ENCODE results near the gene STRA8. TPM values are rescaled to one million over a fixed set of nuclear protein-coding genes. Genes with fewer than 3 reads are reported as not detected.

Gene STRA8
- total RNA-seq, 4 donors from 2014 or later: not detected

DNA sequence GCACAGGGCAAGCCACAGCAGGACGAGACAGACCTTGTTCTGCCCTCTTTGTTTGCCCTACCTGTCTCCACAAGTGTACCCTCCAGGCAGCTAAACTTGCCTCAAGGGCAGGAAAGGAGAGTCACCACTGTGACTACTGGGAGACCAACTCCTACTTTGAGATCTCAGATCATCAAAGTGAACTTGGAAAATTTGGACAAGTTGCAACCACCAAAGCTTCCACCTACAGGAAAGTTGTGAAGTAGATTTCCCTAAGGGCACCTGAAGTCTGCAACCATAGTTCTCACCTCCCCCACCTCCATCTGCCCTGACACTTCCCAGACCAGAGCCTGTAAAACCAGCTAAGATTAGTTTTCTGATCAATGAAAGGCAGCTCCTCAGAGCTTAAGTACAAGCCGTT is 19.8 kb upstream of the STRA8 start:
- Histone ChIP-seq H3K27me3 (no peaks in the 10 kb centered on the region), H3K9me3 (no peaks in the 10 kb centered on the region), H3K27ac (replicated peaks in 1 of 4) (no peak overlapping the region), H3K4me3 (no peak overlapping the region), H3K4me1 (peaks cover 8 to 25% (median 19%) of the 10 kb centered on the region in 4 donors), H3K36me3 (no peaks in the 10 kb centered on the region)
- DNase-seq (ENCODE audit: extremely low spot score): no peak
- no peak for TF ChIP-seq POLR2AphosphoS5 (IDR thresholded peaks at IDR 0.05)
- TF ChIP-seq, protein P1, sequence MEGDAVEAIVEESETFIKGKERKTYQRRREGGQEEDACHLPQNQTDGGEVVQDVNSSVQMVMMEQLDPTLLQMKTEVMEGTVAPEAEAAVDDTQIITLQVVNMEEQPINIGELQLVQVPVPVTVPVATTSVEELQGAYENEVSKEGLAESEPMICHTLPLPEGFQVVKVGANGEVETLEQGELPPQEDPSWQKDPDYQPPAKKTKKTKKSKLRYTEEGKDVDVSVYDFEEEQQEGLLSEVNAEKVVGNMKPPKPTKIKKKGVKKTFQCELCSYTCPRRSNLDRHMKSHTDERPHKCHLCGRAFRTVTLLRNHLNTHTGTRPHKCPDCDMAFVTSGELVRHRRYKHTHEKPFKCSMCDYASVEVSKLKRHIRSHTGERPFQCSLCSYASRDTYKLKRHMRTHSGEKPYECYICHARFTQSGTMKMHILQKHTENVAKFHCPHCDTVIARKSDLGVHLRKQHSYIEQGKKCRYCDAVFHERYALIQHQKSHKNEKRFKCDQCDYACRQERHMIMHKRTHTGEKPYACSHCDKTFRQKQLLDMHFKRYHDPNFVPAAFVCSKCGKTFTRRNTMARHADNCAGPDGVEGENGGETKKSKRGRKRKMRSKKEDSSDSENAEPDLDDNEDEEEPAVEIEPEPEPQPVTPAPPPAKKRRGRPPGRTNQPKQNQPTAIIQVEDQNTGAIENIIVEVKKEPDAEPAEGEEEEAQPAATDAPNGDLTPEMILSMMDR (IDR thresholded peaks at IDR 0.05): no peak
- WGBS: 94% methylated on average over 2 of the region's 2 CpGs
- intact Hi-C loops (cut with DNase I): no loop called here

DNA sequence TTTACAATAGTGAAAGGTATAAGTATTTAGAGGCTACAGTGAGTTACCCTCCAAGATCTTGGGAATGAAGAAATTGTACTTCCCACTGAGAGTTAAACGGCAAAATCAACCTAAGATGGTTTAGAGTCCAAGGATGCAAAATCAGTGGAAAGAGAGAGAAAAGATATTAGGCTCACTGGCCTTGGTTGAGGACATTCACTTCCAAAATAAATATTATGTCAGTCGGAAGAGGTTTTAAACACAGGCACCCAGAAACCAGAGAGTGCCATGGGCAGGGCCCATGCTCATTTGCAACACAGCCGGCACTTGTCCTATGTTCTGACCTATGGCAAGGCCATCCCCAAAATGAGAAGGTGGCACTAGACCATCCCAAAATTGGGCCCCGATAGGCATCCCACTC is 18.5 kb upstream of the STRA8 start:
- no peaks in the 10 kb centered on the region for H3K36me3 ChIP-seq
- no peaks in the 10 kb centered on the region for H3K27me3 ChIP-seq
- H3K4me3 ChIP-seq: no peak overlapping the region
- H3K4me1 ChIP-seq: peaks cover 4 to 11% (median 7%) of the 10 kb centered on the region in 4 donors
- TF ChIP-seq POLR2AphosphoS5 (IDR thresholded peaks at IDR 0.05): no peak
- TF ChIP-seq, protein P1 (IDR thresholded peaks at IDR 0.05): no peak
- no peak for TF ChIP-seq EP300 (IDR thresholded peaks at IDR 0.05)
- no peak for TF ChIP-seq POLR2A (IDR thresholded peaks at IDR 0.05; ENCODE audit: low read depth)
- 91% methylated on average over 4 of the region's 4 CpGs for WGBS
- H3K9me3 ChIP-seq: no peaks in the 10 kb centered on the region
- no peak for DNase-seq (ENCODE audit: extremely low spot score)
- intact Hi-C loops (cut with DNase I): no loop called here
- no peak overlapping the region for H3K27ac ChIP-seq (replicated peaks in 1 of 4)

DNA sequence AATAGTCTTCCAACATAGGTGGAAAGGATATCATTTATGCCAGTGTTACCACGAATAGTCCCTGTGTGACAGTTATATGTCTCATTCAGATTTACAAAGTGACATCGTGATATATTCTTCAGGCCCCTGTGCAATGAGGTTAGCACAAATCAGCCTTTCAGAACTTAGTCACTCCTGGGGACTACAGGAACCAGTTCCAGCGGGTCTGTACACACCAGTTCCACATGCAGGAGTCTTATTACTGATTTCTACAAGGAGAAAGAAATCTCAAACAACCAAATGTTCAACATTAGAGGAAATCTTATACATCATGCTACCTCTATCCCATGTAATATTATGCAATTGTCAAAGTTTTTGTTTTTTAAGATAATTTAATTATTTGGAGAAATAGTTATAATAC is 17.9 kb upstream of the STRA8 start:
- Histone ChIP-seq H3K4me3 (no peak overlapping the region), H3K27me3 (no peaks in the 10 kb centered on the region), H3K36me3 (no peaks in the 10 kb centered on the region), H3K9me3 (no peaks in the 10 kb centered on the region), H3K4me1 (peaks cover 0 to 6% (median 2%) of the 10 kb centered on the region in 4 donors), H3K27ac (replicated peaks in 1 of 4) (no peak overlapping the region)
- TF ChIP-seq EP300 (IDR thresholded peaks at IDR 0.05) (no peak), POLR2A (IDR thresholded peaks at IDR 0.05; ENCODE audit: low read depth) (no peak), POLR2AphosphoS5 (IDR thresholded peaks at IDR 0.05) (no peak)
- TF ChIP-seq, protein P1 (IDR thresholded peaks at IDR 0.05): no peak
- 77% methylated on average over 3 of the region's 3 CpGs for WGBS
- intact Hi-C loops (cut with DNase I): no loop called here
- no peak for DNase-seq (ENCODE audit: extremely low spot score)

DNA sequence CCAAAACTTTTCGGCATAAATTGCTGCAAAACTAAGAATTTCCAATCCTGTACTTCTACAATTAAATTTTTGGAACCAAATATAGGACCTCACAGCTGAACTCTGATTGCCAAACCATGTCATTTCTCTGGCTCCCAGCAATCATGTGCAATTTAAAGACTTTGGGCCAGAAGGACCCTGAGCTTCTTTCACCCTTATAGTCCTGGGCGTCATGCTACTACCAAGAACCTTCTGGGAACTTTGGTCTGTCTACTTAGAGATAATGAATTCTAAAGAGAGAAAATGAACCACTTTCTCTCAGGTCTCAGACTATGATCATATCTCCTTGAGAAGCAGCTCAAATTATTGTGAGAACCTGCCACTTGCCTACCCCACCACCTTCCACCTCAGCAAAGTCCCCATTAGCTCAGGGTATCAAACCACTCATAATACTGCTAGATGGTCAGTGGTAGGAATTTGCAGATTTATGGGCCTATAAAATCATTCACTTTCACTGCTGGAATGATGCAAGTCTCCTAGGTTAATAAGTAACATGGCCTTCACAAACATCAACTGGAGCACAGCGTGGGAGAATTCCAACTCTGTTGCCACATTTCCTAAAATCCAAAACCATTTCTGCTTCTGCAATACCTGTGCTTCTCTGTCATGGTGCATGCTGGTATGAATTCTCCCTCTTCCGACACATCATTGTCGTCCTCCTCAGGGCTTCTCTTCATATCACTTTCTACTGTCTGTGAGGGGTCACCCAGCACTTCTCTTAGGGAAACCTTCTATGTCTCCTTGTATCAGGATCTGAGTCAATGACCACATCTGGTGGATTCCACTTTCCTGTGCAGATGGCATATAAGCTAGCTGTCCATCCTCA is 15.8 kb upstream of the STRA8 start:
- no peaks in the 10 kb centered on the region for H3K27me3 ChIP-seq
- no peak overlapping the region for H3K4me3 ChIP-seq
- no peaks in the 10 kb centered on the region for H3K9me3 ChIP-seq
- no peaks in the 10 kb centered on the region for H3K36me3 ChIP-seq
- no peak for DNase-seq (ENCODE audit: extremely low spot score)
- no peak for TF ChIP-seq EP300 (IDR thresholded peaks at IDR 0.05)
- TF ChIP-seq, protein P1 (IDR thresholded peaks at IDR 0.05): no peak
- TF ChIP-seq POLR2A (IDR thresholded peaks at IDR 0.05; ENCODE audit: low read depth): no peak
- no peak for TF ChIP-seq POLR2AphosphoS5 (IDR thresholded peaks at IDR 0.05)
- H3K27ac ChIP-seq (replicated peaks in 1 of 4): no peak overlapping the region
- intact Hi-C loops (cut with DNase I): no loop called here
- WGBS: 95% methylated on average over 5 of the region's 5 CpGs
- H3K4me1 ChIP-seq: no peaks in the 10 kb centered on the region

Measured in esophagus muscularis mucosa (tissue), 4 donors.